ENCODE measurements around the gene LRP1B.

GRCh38 chr2:141313972-141314371 is 816.8 kb downstream of the LRP1B start:
- TF ChIP-seq CTCF (conservative IDR thresholded peaks at IDR 0.05 in 1 of 2, IDR thresholded peaks at IDR 0.05 in 1 of 2; ENCODE audit: low read depth in 1 of 2, low read length in 2 of 2) (no peak), EZH2 (IDR thresholded peaks at IDR 0.05; ENCODE audit: low read length, missing control alignments) (no peak)

Measured in fibroblast of lung (primary cell).